ENCODE measurements around the gene PNPLA2. TPM values are rescaled to one million over a fixed set of nuclear protein-coding genes. Genes with fewer than 3 reads are reported as not detected.

The PNPLA2 gene
- total RNA-seq, 1 experiment from 2014 or later = 40.2 TPM

GRCh38 chr11:794766-795633 lies 23.7 kb upstream of the PNPLA2 start:
- peaks cover 19% of the 10 kb centered on the region for H3K4me1 ChIP-seq (ENCODE audit: insufficient read depth, low read length)
- no peaks in the 10 kb centered on the region for H3K27me3 ChIP-seq (ENCODE audit: low read length)
- H3K27ac ChIP-seq (ENCODE audit: low read length) = no peak overlapping the region
- H3K4me3 ChIP-seq (ENCODE audit: low read length) = peak overlapping the region; percentile 94
- peaks cover 24% of the 10 kb centered on the region for H3K79me2 ChIP-seq (ENCODE audit: low read length)
- H3F3A ChIP-seq (ENCODE audit: low read length, unreplicated experiment) = peaks cover 4% of the 10 kb centered on the region
- no peaks in the 10 kb centered on the region for H4K20me1 ChIP-seq (ENCODE audit: low read length)
- H2AFZ ChIP-seq (ENCODE audit: low read length) = no peak overlapping the region
- POLR2A ChIA-PET (ENCODE audit: unreplicated experiment) = interaction anchor here (0.6 kb wide), 1 partner anchor 38 kb away, joined by 3 read pairs; no protein-coding TSS in a partner anchor
- H3K4me2 ChIP-seq (ENCODE audit: low read length) = peak overlapping the region; percentile 98
- BruUV-seq (replicated peaks) = no TSS peak
- no peaks in the 10 kb centered on the region; the same call in 1 of the 2 replicates for H3K36me3 ChIP-seq (ENCODE audit: low read depth, low read length)
- CTCF ChIA-PET = no interaction called here
- no peaks in the 10 kb centered on the region for H3K9me3 ChIP-seq (ENCODE audit: low read length)
- no peak for TF ChIP-seq EZH2 (IDR thresholded peaks at IDR 0.05; ENCODE audit: low read length, unreplicated experiment)
- no peak for TF ChIP-seq EZH2phosphoT487 (IDR thresholded peaks at IDR 0.05; ENCODE audit: borderline replicate concordance, low read length)
- ATAC-seq = no peak
- DNase-seq = no peak
- no peak overlapping the region; the same call in 1 of the 2 replicates for H3K9ac ChIP-seq (ENCODE audit: low read length)
- intact Hi-C loops (cut with micrococcal nuclease) = no loop called here
- H3K9me2 ChIP-seq (replicated peaks; ENCODE audit: low read length) = no peaks in the 10 kb centered on the region

- BruUV-seq (replicated peaks) = no TSS peak
- H3F3A ChIP-seq (ENCODE audit: low read length, unreplicated experiment) = peaks cover 4% of the 10 kb centered on the region
- H3K9me3 ChIP-seq (ENCODE audit: low read length) = no peaks in the 10 kb centered on the region
- H3K9ac ChIP-seq (ENCODE audit: low read length) = peak overlapping the region; percentile 67
- DNase-seq (peak; percentile 79), ATAC-seq (peak; percentile 52)
- no peak for TF ChIP-seq EZH2 (IDR thresholded peaks at IDR 0.05; ENCODE audit: low read length, unreplicated experiment)
- peak overlapping the region; percentile 94 for H3K4me3 ChIP-seq (ENCODE audit: low read length)
- H3K36me3 ChIP-seq (ENCODE audit: low read depth, low read length) = no peaks in the 10 kb centered on the region; the same call in 1 of the 2 replicates
- intact Hi-C loops (cut with micrococcal nuclease) = loop anchor here (2.0 kb wide), 1 partner anchor 25 kb away; no protein-coding TSS in a partner anchor
- H3K27ac ChIP-seq (ENCODE audit: low read length) = peak overlapping the region; percentile 40
- peaks cover 19% of the 10 kb centered on the region for H3K4me1 ChIP-seq (ENCODE audit: insufficient read depth, low read length)
- CTCF ChIA-PET = interaction anchor here (0.5 kb wide), 1 partner anchor 29 kb away, joined by 7 read pairs; no protein-coding TSS in a partner anchor
- no peaks in the 10 kb centered on the region for H4K20me1 ChIP-seq (ENCODE audit: low read length)
- H3K27me3 ChIP-seq (ENCODE audit: low read length) = no peaks in the 10 kb centered on the region
- peak overlapping the region; percentile 98 for H3K4me2 ChIP-seq (ENCODE audit: low read length)
- POLR2A ChIA-PET (ENCODE audit: unreplicated experiment) = interaction anchor here (0.6 kb wide), 1 partner anchor 14 kb away, joined by 3 read pairs; the partner anchor contains the start of gene RPLP2
- no peaks in the 10 kb centered on the region for H3K9me2 ChIP-seq (replicated peaks; ENCODE audit: low read length)
- peaks cover 24% of the 10 kb centered on the region for H3K79me2 ChIP-seq (ENCODE audit: low read length)
- 0 out of 2 replicates have a peak overlapping the region, but pooled peaks have one; percentile 38 for H2AFZ ChIP-seq (ENCODE audit: low read length)
Measured at GRCh38 chr11:795634-796564, 22.8 kb upstream of the PNPLA2 start.

DNA sequence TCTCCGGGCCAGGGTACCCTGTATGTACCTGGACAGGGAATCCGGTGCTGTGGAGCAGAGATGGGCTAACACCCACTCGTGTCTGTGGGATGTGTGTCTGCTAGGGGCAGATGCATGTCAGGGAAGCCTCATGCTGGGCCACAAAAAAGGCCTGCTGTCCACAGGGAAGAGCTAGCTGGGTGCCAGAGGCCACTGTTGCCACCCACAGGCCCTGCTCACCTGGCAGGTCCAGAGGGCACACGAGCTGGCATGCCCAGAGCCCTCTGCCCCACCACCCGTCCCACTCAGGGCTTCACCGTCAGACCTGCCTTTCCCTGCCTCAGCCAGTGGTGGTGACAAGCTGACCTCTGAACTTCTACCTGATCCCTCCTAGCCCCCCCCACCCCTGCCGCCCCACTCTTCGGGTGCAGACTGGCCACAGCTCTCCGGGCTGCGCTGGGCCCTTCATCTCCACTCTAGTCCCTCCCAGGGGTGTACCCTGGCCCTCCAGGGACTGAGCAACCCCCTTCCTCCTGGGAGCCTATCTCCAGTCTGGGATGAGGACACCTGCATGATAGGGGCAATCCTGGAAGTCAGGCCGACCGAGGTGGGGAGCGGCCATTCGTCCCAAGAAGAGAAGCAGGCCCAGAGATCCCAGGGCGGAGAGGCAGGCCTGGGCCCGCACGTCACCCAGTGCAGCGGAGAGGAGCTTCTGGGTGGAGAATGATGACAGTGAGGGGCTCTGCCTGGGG lies 22.0 kb upstream of the PNPLA2 start:
- H4K20me1 ChIP-seq (ENCODE audit: low read length) = no peaks in the 10 kb centered on the region
- BruUV-seq (replicated peaks) = no TSS peak
- POLR2A ChIA-PET (ENCODE audit: unreplicated experiment) = interaction anchor here (0.6 kb wide), 1 partner anchor 13 kb away, joined by 3 read pairs; the partner anchor contains the start of gene RPLP2
- H3F3A ChIP-seq (ENCODE audit: low read length, unreplicated experiment) = peaks cover 4% of the 10 kb centered on the region
- intact Hi-C loops (cut with micrococcal nuclease) = loop anchor here (2.0 kb wide), 1 partner anchor 24 kb away; no protein-coding TSS in a partner anchor
- peak overlapping the region; percentile 92; the same call in 1 of the 2 replicates for H2AFZ ChIP-seq (ENCODE audit: low read length)
- peak overlapping the region; percentile 23 for H3K9ac ChIP-seq (ENCODE audit: low read length)
- H3K36me3 ChIP-seq (ENCODE audit: low read depth, low read length) = no peaks in the 10 kb centered on the region; the same call in 1 of the 2 replicates
- DNase-seq (no peak), ATAC-seq (peak; percentile 4; the same call in 1 of the 2 replicates)
- TF ChIP-seq EZH2phosphoT487 (IDR thresholded peaks at IDR 0.05; ENCODE audit: borderline replicate concordance, low read length) (no peak), EZH2 (IDR thresholded peaks at IDR 0.05; ENCODE audit: low read length, unreplicated experiment) (no peak), CTCF (conservative IDR thresholded peaks at IDR 0.05; ENCODE audit: low read depth, low read length) (no peak)
- no peaks in the 10 kb centered on the region for H3K9me2 ChIP-seq (replicated peaks; ENCODE audit: low read length)
- H3K27ac ChIP-seq (ENCODE audit: low read length) = peak overlapping the region; percentile 40
- H3K4me1 ChIP-seq (ENCODE audit: insufficient read depth, low read length) = peaks cover 19% of the 10 kb centered on the region
- no peaks in the 10 kb centered on the region for H3K27me3 ChIP-seq (ENCODE audit: low read length)
- peak overlapping the region; percentile 94 for H3K4me3 ChIP-seq (ENCODE audit: low read length)
- peak overlapping the region; percentile 98 for H3K4me2 ChIP-seq (ENCODE audit: low read length)
- peaks cover 24% of the 10 kb centered on the region for H3K79me2 ChIP-seq (ENCODE audit: low read length)
- H3K9me3 ChIP-seq (ENCODE audit: low read length) = no peaks in the 10 kb centered on the region
- CTCF ChIA-PET = interaction anchor here (0.5 to 0.6 kb wide), 3 partner anchors 28 to 356 kb away, joined by 3 to 11 read pairs (median 7); no protein-coding TSS in a partner anchor

Measured in PC-3 (cell line).